ENCODE results near the gene CENPH. TPM values are rescaled to one million over a fixed set of nuclear protein-coding genes. Genes with fewer than 3 reads are reported as not detected.

The CENPH gene
- total and polyA plus RNA-seq, 2 donors (not counting 1 experiment from before 2014, with no cell fraction given), result 2.8 to 11.9 TPM

GRCh38 chr5:69188811-69189161 lies 597 bp upstream of the CENPH start:
- no peaks in the 10 kb centered on the region for H3K27me3 ChIP-seq (replicated peaks in 1 of 4; ENCODE audit: control extremely low read depth in 1 of 4, control insufficient read depth in 3 of 4, insufficient read depth in 4 of 4, low read length in 3 of 4)
- H3K79me2 ChIP-seq (ENCODE audit: control insufficient read depth, insufficient read depth, low read length), result no peaks in the 10 kb centered on the region
- H3K9me3 Mint-ChIP-seq (ENCODE audit: insufficient read depth), result no peaks in the 10 kb centered on the region
- H2AFZ ChIP-seq (ENCODE audit: insufficient read depth, low read depth, low read length, poor library complexity, severe bottlenecking), result peak overlapping the region; percentile 98
- peaks cover 9 to 14% of the 10 kb centered on the region in 2 donors for H3K4me1 ChIP-seq (ENCODE audit: control insufficient read depth in 2 of 2, insufficient read depth in 2 of 2, low read length in 2 of 2)
- H4K20me1 ChIP-seq (ENCODE audit: control insufficient read depth, insufficient read depth, low read length, poor library complexity, severe bottlenecking), result no peaks in the 10 kb centered on the region
- no peak for DNase-seq
- no peaks in the 10 kb centered on the region for H3K36me3 ChIP-seq (replicated peaks in 1 of 2; ENCODE audit: control extremely low read depth in 1 of 2, control insufficient read depth in 1 of 2, extremely low read depth in 1 of 2, insufficient read depth in 2 of 2, low read length in 1 of 2)
- ChIA-PET POLR2A (interaction anchor here (1.0 kb wide), 1 partner anchor 29 kb away, joined by 4 read pairs; a partner anchor contains a TSS), CTCF (interaction anchor here (0.8 to 2.5 kb wide), 2 partner anchors 20 to 95 kb away, joined by 3 to 9 read pairs; partner anchors contain the start of gene SLC30A5)
- H3K27me3 Mint-ChIP-seq, result no peaks in the 10 kb centered on the region
- no peaks in the 10 kb centered on the region for H3K9me3 ChIP-seq (ENCODE audit: control extremely low read depth in 1 of 3, control insufficient read depth in 2 of 3, insufficient read depth in 1 of 3, low read length in 2 of 3)
- no peak for ATAC-seq (ENCODE audit: low read depth)
- H3K9ac ChIP-seq (ENCODE audit: low read length), result peak overlapping the region; percentile 87
- peak overlapping the region; percentile 95 for H3K4me3 Mint-ChIP-seq
- peak overlapping the region; percentile 93 for H3K27ac Mint-ChIP-seq
- H3K4me2 ChIP-seq (replicated peaks; ENCODE audit: low read depth, low read length, poor library complexity, severe bottlenecking), result peak overlapping the region; percentile 86
- 33% methylated on average over 8 of the region's 8 CpGs for WGBS (ENCODE audit: insufficient coverage)
- H3K27ac ChIP-seq (ENCODE audit: low read length in 2 of 2), result peak overlapping the region in 1 of 2 donors; percentile 88
- TF ChIP-seq CTCF (IDR thresholded peaks at IDR 0.05) (no peak), EZH2 (IDR thresholded peaks at IDR 0.05; ENCODE audit: borderline replicate concordance, insufficient read depth, low read depth, low read length, poor library complexity, severe bottlenecking) (no peak)
- peaks cover 17% of the 10 kb centered on the region for H3K4me1 Mint-ChIP-seq
- H3K4me3 ChIP-seq (ENCODE audit: control extremely low read depth in 1 of 5, extremely low read depth in 1 of 5, insufficient read depth in 1 of 5, low read depth in 2 of 5, low read length in 4 of 5), result peak overlapping the region; percentile 64 to 96 (median 80)
- intact Hi-C loops (cut with micrococcal nuclease), result loop anchor here (1.0 to 2.0 kb wide), 7 partner anchors 21 to 181 kb away; partner anchors contain the start of genes AK6, CCDC125, CCNB1 and CDK7

- H3K4me1 ChIP-seq (ENCODE audit: control insufficient read depth in 2 of 2, insufficient read depth in 2 of 2, low read length in 2 of 2), result peaks cover 0 to 3% of the 10 kb centered on the region in 2 donors
- no peak overlapping the region for H3K27ac Mint-ChIP-seq
- no CpG with 5 or more reads among the region's 1 CpG for whole genome bisulfite sequencing (ENCODE audit: insufficient coverage)
- H3K9me3 ChIP-seq (ENCODE audit: control extremely low read depth in 1 of 3, control insufficient read depth in 2 of 3, insufficient read depth in 1 of 3, low read length in 2 of 3), result no peaks in the 10 kb centered on the region
- no peak overlapping the region for H3K4me3 ChIP-seq (ENCODE audit: control extremely low read depth in 1 of 5, extremely low read depth in 1 of 5, insufficient read depth in 1 of 5, low read depth in 2 of 5, low read length in 4 of 5)
- CTCF ChIA-PET, result no interaction called here
- no peaks in the 10 kb centered on the region for H3K27me3 ChIP-seq (replicated peaks in 1 of 4; ENCODE audit: control extremely low read depth in 1 of 4, control insufficient read depth in 3 of 4, insufficient read depth in 4 of 4, low read length in 3 of 4)
- intact Hi-C loops (cut with micrococcal nuclease), result no loop called here
- H3K27me3 Mint-ChIP-seq, result no peaks in the 10 kb centered on the region
- no peak overlapping the region for H3K9ac ChIP-seq (ENCODE audit: low read length)
- no peaks in the 10 kb centered on the region for H3K79me2 ChIP-seq (ENCODE audit: control insufficient read depth, insufficient read depth, low read length)
- no peak overlapping the region for H3K27ac ChIP-seq (ENCODE audit: low read length in 2 of 2)
- POLR2A ChIA-PET, result no interaction called here
- H3K4me2 ChIP-seq (replicated peaks; ENCODE audit: low read depth, low read length, poor library complexity, severe bottlenecking), result no peak overlapping the region
- no peak for DNase-seq
- no peaks in the 10 kb centered on the region for H3K9me3 Mint-ChIP-seq (ENCODE audit: insufficient read depth)
- peaks cover 0 to 3% of the 10 kb centered on the region in 2 experiments for H3K36me3 ChIP-seq (replicated peaks in 1 of 2; ENCODE audit: control extremely low read depth in 1 of 2, control insufficient read depth in 1 of 2, extremely low read depth in 1 of 2, insufficient read depth in 2 of 2, low read length in 1 of 2)
- H3K4me3 Mint-ChIP-seq, result no peak overlapping the region
- H2AFZ ChIP-seq (ENCODE audit: insufficient read depth, low read depth, low read length, poor library complexity, severe bottlenecking), result no peak overlapping the region
- H4K20me1 ChIP-seq (ENCODE audit: control insufficient read depth, insufficient read depth, low read length, poor library complexity, severe bottlenecking), result no peaks in the 10 kb centered on the region
- TF ChIP-seq EZH2 (IDR thresholded peaks at IDR 0.05; ENCODE audit: borderline replicate concordance, insufficient read depth, low read depth, low read length, poor library complexity, severe bottlenecking) (no peak), CTCF (IDR thresholded peaks at IDR 0.05) (no peak)
- no peak for ATAC-seq (ENCODE audit: low read depth)
- H3K4me1 Mint-ChIP-seq, result peaks cover 4% of the 10 kb centered on the region
These were observed 13.1 kb downstream of the CENPH start for GRCh38 chr5:69202497-69202896.

Data from B cell (primary cell).